BJ (cell line): ENCODE results near the gene ZNF823. TPM values are rescaled to one million over a fixed set of nuclear protein-coding genes. Genes with fewer than 3 reads are reported as not detected.

Experiments used
- CTCF ChIA-PET: fragments of 350-600 bp; formaldehyde crosslinking; extraction: SDS; loops from one replicate; lab custom pipeline; 2021; ENCODE audit warnings: antibody characterized with exemption, inconsistent platforms; lab: Yijun Ruan, JAX
- POLR2A ChIA-PET: fragments of 300-600 bp; sonication (Branson Sonifier 250); formaldehyde crosslinking; extraction: SDS; loops from one replicate; lab custom pipeline; 2021; ENCODE audit warnings: antibody characterized with exemption; lab: Charles Lee
- DNase-seq: peaks from one replicate; pipeline ENCODE4 v3.0.0-alpha.2; 2011; ENCODE audit warnings: low read depth
- H3K27me3 ChIP-seq: 2 replicates; pipeline ENCODE4 v1.6.0; 2011; ENCODE audit warnings: low read length; ENCODE audit not compliant: control insufficient read depth, insufficient read depth
- H3K36me3 ChIP-seq: 2 replicates; pipeline ENCODE4 v1.5.1; 2011; ENCODE audit warnings: low read length; ENCODE audit not compliant: control insufficient read depth, insufficient read depth
- H3K4me3 ChIP-seq: 2 replicates; pipeline ENCODE4 v1.5.1; 2011; ENCODE audit warnings: low read depth, mild to moderate bottlenecking, control low read depth, low read length
- polyA plus RNA-seq: library from polyadenylated mRNA; depleted of rRNA; stranded (reverse); fragments of >200 nt; gene quantifications from 2 replicates; pipeline ENCODE4 v1.2.3, GENCODE V29; 2011
- TF ChIP-seq, protein P1 (sequence below): IDR thresholded peaks from 2 replicates; pipeline ENCODE4 v1.5.1; 2011; ENCODE audit warnings: low read depth, mild to moderate bottlenecking, control low read depth, inconsistent platforms, low read length, moderate library complexity; ENCODE audit not compliant: insufficient read depth

The ZNF823 gene
- polyA plus RNA-seq, 1 experiment: 1.9 TPM

DNA sequence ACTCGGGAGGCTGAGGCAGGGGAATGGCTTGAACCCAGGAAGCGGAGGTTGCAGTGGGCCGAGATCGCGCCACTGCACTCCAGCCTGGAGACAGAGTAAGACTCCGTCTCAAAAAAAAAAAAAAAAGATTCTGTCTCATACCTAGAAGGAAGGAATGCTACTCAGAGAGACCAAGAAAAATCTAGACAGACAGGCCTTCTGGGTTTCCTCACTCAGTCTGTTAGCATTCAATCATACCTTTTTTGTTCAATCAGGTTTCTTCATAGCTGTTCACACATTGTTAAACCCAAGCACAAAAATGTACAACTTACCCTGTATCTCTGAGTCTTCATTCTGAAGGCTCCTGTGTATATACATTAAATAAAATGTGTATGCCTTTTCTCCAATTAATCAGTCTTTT, 40.5 kb downstream of the ZNF823 start:
- POLR2A ChIA-PET: no interaction called here
- CTCF ChIA-PET: interaction anchor here (0.6 to 2.3 kb wide), 2 partner anchors 40 to 761 kb away, joined by 4 to 8 read pairs; partner anchors contain the start of gene ZNF823
- TF ChIP-seq, protein P1, sequence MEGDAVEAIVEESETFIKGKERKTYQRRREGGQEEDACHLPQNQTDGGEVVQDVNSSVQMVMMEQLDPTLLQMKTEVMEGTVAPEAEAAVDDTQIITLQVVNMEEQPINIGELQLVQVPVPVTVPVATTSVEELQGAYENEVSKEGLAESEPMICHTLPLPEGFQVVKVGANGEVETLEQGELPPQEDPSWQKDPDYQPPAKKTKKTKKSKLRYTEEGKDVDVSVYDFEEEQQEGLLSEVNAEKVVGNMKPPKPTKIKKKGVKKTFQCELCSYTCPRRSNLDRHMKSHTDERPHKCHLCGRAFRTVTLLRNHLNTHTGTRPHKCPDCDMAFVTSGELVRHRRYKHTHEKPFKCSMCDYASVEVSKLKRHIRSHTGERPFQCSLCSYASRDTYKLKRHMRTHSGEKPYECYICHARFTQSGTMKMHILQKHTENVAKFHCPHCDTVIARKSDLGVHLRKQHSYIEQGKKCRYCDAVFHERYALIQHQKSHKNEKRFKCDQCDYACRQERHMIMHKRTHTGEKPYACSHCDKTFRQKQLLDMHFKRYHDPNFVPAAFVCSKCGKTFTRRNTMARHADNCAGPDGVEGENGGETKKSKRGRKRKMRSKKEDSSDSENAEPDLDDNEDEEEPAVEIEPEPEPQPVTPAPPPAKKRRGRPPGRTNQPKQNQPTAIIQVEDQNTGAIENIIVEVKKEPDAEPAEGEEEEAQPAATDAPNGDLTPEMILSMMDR: no peak

GRCh38 chr19:11697284-11697855, 41.4 kb downstream of the ZNF823 start:
- ChIA-PET CTCF (interaction anchor here (0.6 to 1.4 kb wide), 2 partner anchors 9 to 10 kb away, joined by 3 to 4 read pairs; no protein-coding TSS in a partner anchor), POLR2A (no interaction called here)
- DNase-seq: no peak

More for the DNA sequence above, 40.5 kb downstream of the ZNF823 start:
- DNase-seq: no peak
- no peaks in the 10 kb centered on the region for H3K36me3 ChIP-seq
- no peak overlapping the region for H3K4me3 ChIP-seq
- H3K27me3 ChIP-seq: no peaks in the 10 kb centered on the region; the same call in 1 of the 2 replicates

GRCh38 chr19:11694533-11695439, 44.0 kb downstream of the ZNF823 start:
- Histone ChIP-seq H3K4me3 (peak overlapping the region; percentile 60), H3K36me3 (no peaks in the 10 kb centered on the region), H3K27me3 (no peaks in the 10 kb centered on the region; the same call in 1 of the 2 replicates)
- TF ChIP-seq, protein P1: no peak
- POLR2A ChIA-PET: no interaction called here
- DNase-seq: peak; percentile 71
- CTCF ChIA-PET: interaction anchor here (1.5 kb wide), 1 partner anchor 104 kb away, joined by 5 read pairs; no protein-coding TSS in a partner anchor

More at GRCh38 chr19:11697284-11697855, 41.4 kb downstream of the ZNF823 start:
- TF ChIP-seq, protein P1: no peak
- Histone ChIP-seq H3K27me3 (no peaks in the 10 kb centered on the region; the same call in 1 of the 2 replicates), H3K36me3 (no peaks in the 10 kb centered on the region), H3K4me3 (no peak overlapping the region)

DNA sequence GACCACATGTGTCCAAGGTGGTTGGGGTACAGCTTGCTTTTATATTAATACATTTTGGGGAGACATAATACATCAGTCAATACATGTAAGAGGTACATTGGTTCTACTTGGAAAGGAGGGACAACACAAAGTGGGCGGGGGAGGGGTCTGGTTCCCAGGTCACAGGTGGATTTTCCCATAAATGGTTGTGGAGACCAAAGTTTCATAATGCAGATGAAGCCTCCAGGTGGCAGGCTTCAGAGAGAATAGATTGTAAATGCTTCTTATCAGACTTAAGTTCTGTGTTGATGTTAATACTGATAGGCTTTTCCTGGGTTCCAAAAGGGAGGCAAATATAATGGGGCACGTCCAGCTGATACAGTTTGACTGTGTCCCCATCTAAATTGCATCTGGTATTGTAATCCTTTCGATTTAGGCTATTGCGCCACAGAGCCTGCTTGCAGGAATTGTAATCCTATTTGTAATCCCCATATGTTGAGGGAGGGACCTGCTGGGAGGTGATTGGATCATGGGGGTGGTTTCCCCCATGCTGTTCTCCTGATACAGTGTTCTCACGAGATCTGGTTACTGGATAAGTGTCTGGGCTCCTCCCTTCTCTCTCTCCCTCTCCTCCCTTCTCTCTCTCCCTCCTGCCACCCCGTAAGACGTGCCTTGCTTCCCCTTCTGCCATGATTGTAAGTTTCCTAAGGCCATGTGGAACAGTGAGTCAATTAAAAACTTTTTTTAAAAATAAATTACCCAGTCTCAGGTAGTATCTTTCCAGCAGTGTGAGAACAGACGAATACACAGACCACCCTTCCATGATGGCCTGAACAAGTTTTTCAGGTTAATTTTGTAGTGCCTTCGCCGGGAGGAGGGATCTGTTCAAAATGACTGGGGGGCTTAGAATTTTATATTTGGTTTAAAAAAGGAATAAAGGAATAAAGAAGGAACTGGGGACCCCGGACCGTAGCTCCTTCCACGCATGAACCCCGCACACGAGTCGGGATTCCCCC, 44.9 kb downstream of the ZNF823 start:
- no peaks in the 10 kb centered on the region for H3K27me3 ChIP-seq
- TF ChIP-seq, protein P1: no peak
- H3K4me3 ChIP-seq: peak overlapping the region; percentile 60
- POLR2A ChIA-PET: no interaction called here
- CTCF ChIA-PET: no interaction called here
- peak; percentile 49 for DNase-seq
- H3K36me3 ChIP-seq: no peaks in the 10 kb centered on the region
